Peyer's patch (tissue), 4 donors: ENCODE results near the gene CA4. TPM values are rescaled to one million over a fixed set of nuclear protein-coding genes. Genes with fewer than 3 reads are reported as not detected.
"Not testable (repeated sequence)": the region's sequence is repeated elsewhere in the genome, so short reads cannot be mapped to it uniquely, and the experiment has no call there.

ENCODE experiments used
- DNase-seq, 3 donors: peaks; one replicate each; pipeline ENCODE4 v3.0.0-alpha.2; 2017 to 2019
- H3K27ac ChIP-seq, 4 donors: fragments of 200-600 bp; sonication (generic); one replicate each; pipeline ENCODE4 v1.5.1; 2016 to 2019
- H3K27me3 ChIP-seq, 2 donors: fragments of 200-600 bp; sonication (generic); one replicate each; pipeline ENCODE4 v1.5.1; 2019
- H3K36me3 ChIP-seq, 3 donors: fragments of 200-600 bp; sonication (generic); one replicate each; pipeline ENCODE4 v1.5.1; 2016 to 2019
- H3K4me1 ChIP-seq, 4 donors: fragments of 200-600 bp; sonication (generic); one replicate each; pipeline ENCODE4 v1.5.1; 2016 to 2019
- H3K4me3 ChIP-seq, 4 donors: fragments of 200-600 bp; sonication (generic); 1 replicate in 3 of 4; 2 replicates in 1 of 4; pipeline ENCODE4 v1.5.1; 2016 to 2019; ENCODE audit warnings: mild to moderate bottlenecking in 1 of 4
- H3K9me3 ChIP-seq, 4 donors: fragments of 200-600 bp; sonication (generic); one replicate each; pipeline ENCODE4 v1.5.1; 2016 to 2019; ENCODE audit warnings: mild to moderate bottlenecking in 1 of 4
- POLR2A ChIP-seq, 2 donors: fragments of 450-650 bp; IDR thresholded peaks; one replicate each; pipeline ENCODE4 v1.5.1; 2017; ENCODE audit warnings: antibody characterized with exemption in 2 of 2, mild to moderate bottlenecking in 2 of 2, moderate library complexity in 2 of 2
- total RNA-seq, 4 donors: library from RNA; depleted of rRNA; stranded (reverse); fragments of >200 nt; gene quantifications; one replicate each; pipeline ENCODE4 v1.1.0, GENCODE V29; 2016
- TF ChIP-seq, protein P1 (sequence below), 6 experiments: fragments of 450-650 bp in 4 of 6; fragments of 200-600 bp in 2 of 6; sonication (generic) in 1 of 6; IDR thresholded peaks; one replicate each; pipeline ENCODE4 v1.5.1; 2017 to 2019; ENCODE audit warnings: antibody characterized with exemption in 6 of 6, mild to moderate bottlenecking in 3 of 6, moderate library complexity in 1 of 6

The CA4 gene
- total RNA-seq, 4 donors from 2014 or later: 1.6 to 18.4 (median 12.3) TPM; not detected in 1

DNA sequence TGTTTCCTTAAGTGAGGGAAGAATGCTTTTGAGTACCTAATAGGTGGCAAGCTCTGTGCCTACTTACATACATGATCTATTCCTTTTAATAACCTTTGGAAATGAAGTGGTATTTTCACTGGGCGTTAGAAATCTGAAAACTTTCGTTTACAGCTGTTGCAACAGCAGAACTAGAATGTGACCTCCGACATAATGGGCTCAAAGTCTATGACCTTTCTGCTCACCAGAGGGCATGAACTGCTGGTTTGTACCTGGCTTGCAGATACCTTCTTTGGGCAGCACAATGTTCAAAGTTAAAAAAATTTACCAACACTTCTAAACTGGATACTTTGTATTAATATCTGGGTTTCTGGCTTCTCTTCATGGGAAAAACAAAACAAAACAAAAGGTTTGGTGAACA is 24.3 kb downstream of the CA4 start:
- peak in 1 of 3 donors; percentile 17 for DNase-seq
- no peak for TF ChIP-seq POLR2A (IDR thresholded peaks at IDR 0.05)
- TF ChIP-seq, protein P1, sequence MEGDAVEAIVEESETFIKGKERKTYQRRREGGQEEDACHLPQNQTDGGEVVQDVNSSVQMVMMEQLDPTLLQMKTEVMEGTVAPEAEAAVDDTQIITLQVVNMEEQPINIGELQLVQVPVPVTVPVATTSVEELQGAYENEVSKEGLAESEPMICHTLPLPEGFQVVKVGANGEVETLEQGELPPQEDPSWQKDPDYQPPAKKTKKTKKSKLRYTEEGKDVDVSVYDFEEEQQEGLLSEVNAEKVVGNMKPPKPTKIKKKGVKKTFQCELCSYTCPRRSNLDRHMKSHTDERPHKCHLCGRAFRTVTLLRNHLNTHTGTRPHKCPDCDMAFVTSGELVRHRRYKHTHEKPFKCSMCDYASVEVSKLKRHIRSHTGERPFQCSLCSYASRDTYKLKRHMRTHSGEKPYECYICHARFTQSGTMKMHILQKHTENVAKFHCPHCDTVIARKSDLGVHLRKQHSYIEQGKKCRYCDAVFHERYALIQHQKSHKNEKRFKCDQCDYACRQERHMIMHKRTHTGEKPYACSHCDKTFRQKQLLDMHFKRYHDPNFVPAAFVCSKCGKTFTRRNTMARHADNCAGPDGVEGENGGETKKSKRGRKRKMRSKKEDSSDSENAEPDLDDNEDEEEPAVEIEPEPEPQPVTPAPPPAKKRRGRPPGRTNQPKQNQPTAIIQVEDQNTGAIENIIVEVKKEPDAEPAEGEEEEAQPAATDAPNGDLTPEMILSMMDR (IDR thresholded peaks at IDR 0.05): no peak
- no peaks in the 10 kb centered on the region for H3K9me3 ChIP-seq
- no peaks in the 10 kb centered on the region for H3K27me3 ChIP-seq
- no peak overlapping the region for H3K4me3 ChIP-seq
- H3K36me3 ChIP-seq: peaks cover 0 to 9% (median 0%) of the 10 kb centered on the region in 3 donors
- H3K27ac ChIP-seq: peak overlapping the region in 1 of 4 donors; percentile 51
- H3K4me1 ChIP-seq: peaks cover 0 to 31% (median 4%) of the 10 kb centered on the region in 4 donors

DNA sequence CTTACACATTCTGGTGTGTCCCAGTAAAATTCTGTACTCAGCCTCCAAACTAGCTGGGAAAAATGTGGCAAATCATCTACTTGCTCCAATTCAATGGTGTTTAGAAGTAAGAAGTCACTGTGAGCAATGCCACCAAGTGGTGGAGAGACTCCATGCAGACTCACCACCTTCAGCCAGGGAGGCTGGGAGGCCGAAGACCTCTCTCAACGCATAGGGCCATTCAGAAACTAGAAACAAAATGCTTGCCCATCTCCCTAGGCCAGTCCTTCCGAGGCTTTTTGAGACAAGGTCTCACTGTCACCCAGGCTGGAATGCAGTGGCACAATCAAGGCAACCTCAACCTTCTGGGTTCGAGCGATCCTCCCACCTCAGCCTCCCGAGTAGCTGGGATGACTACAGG is 25.0 kb downstream of the CA4 start:
- not testable (repeated sequence) for H3K9me3 ChIP-seq, H3K27me3 ChIP-seq, H3K4me3 ChIP-seq, H3K27ac ChIP-seq
- TF ChIP-seq, protein P1 (IDR thresholded peaks at IDR 0.05): peak in 4 of 6 experiments; percentile 9 to 52 (median 36)
- Histone ChIP-seq H3K4me1 (peaks cover 0 to 24% (median 2%) of the 10 kb centered on the region in 4 donors), H3K36me3 (peaks cover 0 to 14% (median 0%) of the 10 kb centered on the region in 3 donors)
- DNase-seq: peak in 1 of 3 donors; percentile 52

DNA sequence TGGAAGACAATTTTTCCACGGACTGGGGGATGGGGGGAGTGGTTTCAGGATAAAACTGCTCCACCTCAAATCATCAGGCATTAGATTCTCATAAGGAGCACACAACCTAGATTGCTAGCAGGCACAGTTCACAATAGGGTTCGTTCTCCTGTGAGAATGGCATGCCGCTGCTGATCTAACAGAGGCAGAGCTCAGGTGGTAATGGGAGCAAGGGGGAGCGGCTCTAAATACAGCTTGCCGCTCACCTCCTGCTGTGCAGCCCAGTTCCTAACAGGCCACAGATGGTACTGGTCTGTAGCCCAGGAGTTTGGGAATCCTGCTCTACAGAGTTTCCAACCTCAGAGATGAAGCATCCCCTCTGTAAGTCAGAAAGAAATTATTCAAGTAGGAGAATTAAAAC is 27.0 kb downstream of the CA4 start:
- peak in 1 of 3 donors; percentile 24 for DNase-seq

DNA sequence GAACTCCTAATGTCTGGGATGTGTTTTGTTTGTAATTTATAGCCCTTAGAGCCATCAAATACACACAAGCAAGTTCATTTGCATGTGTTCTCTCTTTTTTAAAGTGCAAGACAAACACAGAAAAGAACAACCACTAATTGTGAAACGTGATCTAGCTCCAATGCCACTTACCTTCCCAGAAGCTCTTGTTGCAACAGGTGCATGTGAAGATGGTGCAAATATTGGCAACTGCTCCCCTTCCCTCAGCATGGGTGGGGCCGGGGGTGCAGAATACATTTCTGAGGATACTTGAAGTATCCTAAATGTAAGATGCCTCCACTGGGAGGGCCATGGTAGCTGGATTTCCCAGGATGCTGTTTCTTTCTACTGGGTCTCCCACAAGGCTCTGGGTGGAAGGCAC is 28.4 kb downstream of the CA4 start:
- DNase-seq: peak in 1 of 3 donors; percentile 13
- not testable (repeated sequence) for H3K4me1 ChIP-seq, H3K4me3 ChIP-seq, H3K27me3 ChIP-seq, H3K27ac ChIP-seq, H3K9me3 ChIP-seq
- H3K36me3 ChIP-seq: peaks cover 0 to 45% (median 0%) of the 10 kb centered on the region in 3 donors

More for the DNA sequence above, 27.0 kb downstream of the CA4 start:
- H3K36me3 ChIP-seq: peaks cover 0 to 33% (median 0%) of the 10 kb centered on the region in 3 donors
- not testable (repeated sequence) for H3K9me3 ChIP-seq, H3K27me3 ChIP-seq, H3K27ac ChIP-seq, H3K4me1 ChIP-seq, H3K4me3 ChIP-seq

DNA sequence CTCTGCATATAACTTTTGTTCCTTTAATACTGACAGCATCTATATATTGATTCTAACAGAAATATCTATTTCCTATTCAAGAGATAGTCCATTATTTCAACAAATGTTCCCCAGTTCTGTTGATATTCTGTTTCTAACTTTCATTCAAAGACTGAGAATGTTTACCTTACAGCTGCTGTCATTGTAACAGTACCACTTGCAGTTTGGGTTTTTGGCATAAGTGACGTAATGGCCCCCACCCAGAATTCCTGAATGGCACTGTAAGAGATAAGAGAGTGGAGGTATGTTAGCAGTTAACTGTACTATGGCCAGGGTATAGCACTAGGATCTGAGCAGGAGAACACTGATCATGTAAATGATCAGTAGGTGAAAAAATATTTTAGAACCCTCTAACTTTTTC is 30.6 kb downstream of the CA4 start:
- DNase-seq, H3K4me3 ChIP-seq, H3K27me3 ChIP-seq, H3K4me1 ChIP-seq, H3K27ac ChIP-seq, H3K9me3 ChIP-seq: not testable (repeated sequence)
- H3K36me3 ChIP-seq: peaks cover 0 to 59% (median 0%) of the 10 kb centered on the region in 3 donors

DNA sequence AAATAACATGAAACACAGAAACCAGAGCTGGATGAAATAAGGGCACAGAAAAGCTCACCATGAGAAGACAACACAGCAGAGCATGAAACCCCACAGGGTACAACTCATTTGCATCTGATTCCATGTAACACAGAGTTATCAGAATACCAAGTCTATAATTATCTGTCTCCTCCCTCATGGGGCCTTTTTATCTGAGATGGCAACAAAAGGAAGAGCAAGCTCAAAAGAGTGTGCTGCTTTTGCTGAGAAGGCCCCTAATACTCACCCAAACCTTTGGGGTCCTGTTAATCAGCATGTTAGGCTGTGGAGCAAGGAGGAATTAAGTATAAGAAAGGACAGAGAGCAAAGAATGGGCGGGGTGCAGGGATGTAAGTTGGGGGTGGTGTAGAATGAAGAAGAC is 36.6 kb downstream of the CA4 start:
- DNase-seq, H3K4me3 ChIP-seq, H3K9me3 ChIP-seq, H3K27me3 ChIP-seq: not testable (repeated sequence)
- peak overlapping the region in 2 of 4 donors; percentile 46 to 77 for H3K27ac ChIP-seq
- peaks cover 0 to 65% (median 0%) of the 10 kb centered on the region in 3 donors for H3K36me3 ChIP-seq
- peaks cover 0 to 17% (median 1%) of the 10 kb centered on the region in 4 donors for H3K4me1 ChIP-seq

DNA sequence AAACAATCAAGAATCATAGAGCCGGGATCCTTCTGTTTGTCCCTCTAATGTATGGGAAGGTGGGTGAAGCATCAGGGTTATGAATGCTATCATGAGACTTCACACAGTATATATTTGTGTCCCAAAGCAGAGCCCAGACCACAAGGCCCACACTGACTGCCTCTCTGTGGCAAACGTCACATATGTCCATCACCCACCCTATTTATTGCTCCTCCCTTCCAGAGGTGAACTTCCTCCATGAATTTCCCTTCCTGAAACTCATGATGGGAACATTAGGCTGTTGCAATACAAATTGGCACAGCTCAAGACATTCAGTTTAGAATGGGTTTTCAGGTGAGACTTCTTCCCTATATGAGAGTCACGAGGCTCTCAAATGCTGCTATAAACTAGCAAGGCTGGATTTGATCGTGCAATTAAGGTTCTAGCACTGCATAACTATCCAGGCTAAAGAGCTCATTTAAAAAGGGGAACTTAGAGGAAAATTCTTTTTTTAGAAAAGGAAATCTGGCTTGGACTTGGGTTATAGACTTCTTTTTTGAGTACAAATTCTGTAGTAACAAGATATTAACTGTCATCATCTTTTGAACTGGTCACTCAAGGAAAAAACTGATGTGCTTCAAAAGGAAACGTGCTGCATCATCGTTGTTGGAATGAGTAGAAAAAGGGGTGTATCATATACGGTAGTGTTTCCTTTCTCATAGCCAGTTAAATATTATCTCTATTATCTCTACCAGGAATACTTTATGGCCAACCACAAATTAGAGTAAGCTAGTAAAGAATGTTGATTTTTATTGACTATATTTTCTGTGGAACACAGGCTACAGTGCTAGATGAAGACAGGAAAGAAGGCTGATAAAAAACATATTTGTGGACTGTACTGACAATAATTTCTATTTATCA is 37.3 kb downstream of the CA4 start:
- H3K4me3 ChIP-seq, DNase-seq, H3K9me3 ChIP-seq, H3K27me3 ChIP-seq: not testable (repeated sequence)
- peaks cover 0 to 66% (median 0%) of the 10 kb centered on the region in 3 donors for H3K36me3 ChIP-seq
- H3K4me1 ChIP-seq: peaks cover 0 to 17% (median 1%) of the 10 kb centered on the region in 4 donors
- peak overlapping the region in 3 of 4 donors; percentile 31 to 77 (median 46) for H3K27ac ChIP-seq

DNA sequence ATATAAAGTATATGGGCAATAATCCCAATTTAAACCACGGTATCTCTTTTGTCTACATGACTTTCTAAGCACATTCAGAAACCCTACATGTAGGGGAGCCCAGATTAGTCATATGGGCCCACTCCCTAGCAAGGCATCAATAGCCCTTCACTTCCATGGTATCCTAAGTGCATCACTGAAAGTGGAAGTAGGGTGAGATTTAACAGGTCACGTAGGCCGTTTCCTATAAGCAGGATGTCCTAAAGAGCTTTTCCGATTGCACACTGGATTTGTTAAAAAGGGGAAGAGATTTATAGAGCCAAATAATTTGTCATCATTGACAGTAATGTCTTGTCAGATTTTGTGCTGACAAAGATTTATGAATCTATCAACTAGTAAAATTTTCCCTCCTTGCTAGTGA is 39.0 kb downstream of the CA4 start:
- H3K4me3 ChIP-seq: no peak overlapping the region
- H3K27me3 ChIP-seq: no peaks in the 10 kb centered on the region
- no peaks in the 10 kb centered on the region for H3K9me3 ChIP-seq
- no peak overlapping the region for H3K27ac ChIP-seq
- H3K36me3 ChIP-seq: peaks cover 0 to 59% (median 0%) of the 10 kb centered on the region in 3 donors
- TF ChIP-seq, protein P1 (IDR thresholded peaks at IDR 0.05): no peak
- no peak for TF ChIP-seq POLR2A (IDR thresholded peaks at IDR 0.05)
- peaks cover 0 to 17% (median 1%) of the 10 kb centered on the region in 4 donors for H3K4me1 ChIP-seq
- no peak for DNase-seq

DNA sequence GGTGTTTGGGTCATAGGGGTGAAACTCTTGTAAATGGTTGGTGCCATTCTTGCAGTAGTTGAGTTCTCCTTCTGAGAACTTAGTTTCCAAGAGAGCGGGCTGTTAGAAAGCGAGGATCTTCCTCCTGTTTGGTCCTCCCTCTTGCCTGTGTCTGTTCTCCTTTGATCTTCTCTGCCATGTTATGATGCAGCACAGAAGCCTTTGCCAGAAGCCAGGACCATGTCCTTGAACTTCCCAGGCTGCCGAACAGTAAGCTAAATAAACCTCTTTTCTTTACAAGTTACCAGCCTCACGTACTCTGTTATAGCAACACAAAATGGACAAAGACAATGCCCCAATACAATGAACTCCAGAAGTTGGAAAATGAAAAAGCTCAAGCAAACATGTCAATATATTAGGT is 40.3 kb downstream of the CA4 start:
- not testable (repeated sequence) for H3K27me3 ChIP-seq, DNase-seq, H3K9me3 ChIP-seq, H3K27ac ChIP-seq, H3K4me3 ChIP-seq
- H3K4me1 ChIP-seq: peaks cover 0 to 21% (median 1%) of the 10 kb centered on the region in 4 donors
- peaks cover 0 to 50% (median 0%) of the 10 kb centered on the region in 3 donors for H3K36me3 ChIP-seq

DNA sequence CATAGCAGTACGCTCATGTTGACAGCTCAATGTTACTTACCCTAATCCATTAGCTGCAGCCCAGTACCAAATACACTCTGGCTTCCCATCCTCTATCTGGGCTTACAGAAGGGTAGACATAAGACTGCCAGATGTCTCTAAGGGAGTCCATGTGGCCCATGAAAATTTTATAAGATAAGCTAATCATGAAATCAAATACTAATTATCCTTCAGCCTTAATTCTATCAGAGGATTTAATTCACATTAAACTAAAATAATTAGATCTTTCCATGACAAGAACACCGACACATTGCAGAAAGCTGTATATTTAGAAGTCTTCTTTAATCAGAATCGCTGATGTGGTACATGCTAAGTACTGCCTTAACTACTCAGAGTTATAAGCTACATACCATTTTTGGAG is 43.3 kb downstream of the CA4 start:
- not testable (repeated sequence) for H3K4me1 ChIP-seq, H3K9me3 ChIP-seq, H3K4me3 ChIP-seq, DNase-seq, H3K27ac ChIP-seq, H3K27me3 ChIP-seq
- H3K36me3 ChIP-seq: peaks cover 0 to 61% (median 0%) of the 10 kb centered on the region in 3 donors
